NB4 (cell line): Measurements from ENCODE around the gene EFL1.
A peak's percentile ranks its signal among the peaks of the same experiment; 100 is the strongest.

Source experiments
- DNase-seq: peaks from one replicate; pipeline ENCODE4 v3.0.0; 2010; ENCODE audit warnings: low read depth
- H3K4me3 ChIP-seq: one replicate; pipeline ENCODE4 v1.5.1; 2011; ENCODE audit warnings: mild to moderate bottlenecking, low read depth, low read length, moderate library complexity
- MYC ChIP-seq: IDR thresholded peaks from 2 replicates; pipeline ENCODE4 v1.6.1; 2011; ENCODE audit warnings: low read depth, low read length
- POLR2A ChIP-seq: IDR thresholded peaks from 2 replicates; pipeline ENCODE4 v1.6.1; 2011; ENCODE audit warnings: mild to moderate bottlenecking; ENCODE audit not compliant: insufficient read length; ENCODE audit errors: extremely low read depth
- TF ChIP-seq, protein P1 (sequence below): IDR thresholded peaks from one replicate; pipeline ENCODE4 v1.5.1; 2012; ENCODE audit warnings: low read depth, low read length
- TF ChIP-seq, protein P2 (sequence below): IDR thresholded peaks from 2 replicates; pipeline ENCODE4 v1.6.1; 2011; ENCODE audit warnings: low read depth, low read length

The EFL1 gene

DNA sequence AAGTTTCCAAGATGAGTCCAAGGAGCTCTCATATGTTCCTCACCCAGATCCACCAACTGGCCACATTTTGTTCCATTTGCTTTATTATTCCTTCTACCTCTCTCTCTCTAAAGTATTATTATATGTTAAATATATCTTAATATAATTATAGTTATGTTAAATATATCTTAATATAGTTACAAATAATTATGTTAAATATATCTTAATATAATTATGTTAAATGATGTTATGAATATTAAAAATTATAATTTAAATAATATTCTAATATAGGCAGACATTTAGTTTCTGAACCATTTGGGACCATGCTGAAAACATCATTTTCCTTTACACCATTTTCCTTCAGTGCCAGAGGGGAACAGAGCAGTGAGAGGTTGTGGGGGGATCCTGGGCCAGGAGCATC is 166.7 kb downstream of the EFL1 start:
- DNase-seq: no peak
- H3K4me3 ChIP-seq: no peak overlapping the region
- TF ChIP-seq, protein P1, sequence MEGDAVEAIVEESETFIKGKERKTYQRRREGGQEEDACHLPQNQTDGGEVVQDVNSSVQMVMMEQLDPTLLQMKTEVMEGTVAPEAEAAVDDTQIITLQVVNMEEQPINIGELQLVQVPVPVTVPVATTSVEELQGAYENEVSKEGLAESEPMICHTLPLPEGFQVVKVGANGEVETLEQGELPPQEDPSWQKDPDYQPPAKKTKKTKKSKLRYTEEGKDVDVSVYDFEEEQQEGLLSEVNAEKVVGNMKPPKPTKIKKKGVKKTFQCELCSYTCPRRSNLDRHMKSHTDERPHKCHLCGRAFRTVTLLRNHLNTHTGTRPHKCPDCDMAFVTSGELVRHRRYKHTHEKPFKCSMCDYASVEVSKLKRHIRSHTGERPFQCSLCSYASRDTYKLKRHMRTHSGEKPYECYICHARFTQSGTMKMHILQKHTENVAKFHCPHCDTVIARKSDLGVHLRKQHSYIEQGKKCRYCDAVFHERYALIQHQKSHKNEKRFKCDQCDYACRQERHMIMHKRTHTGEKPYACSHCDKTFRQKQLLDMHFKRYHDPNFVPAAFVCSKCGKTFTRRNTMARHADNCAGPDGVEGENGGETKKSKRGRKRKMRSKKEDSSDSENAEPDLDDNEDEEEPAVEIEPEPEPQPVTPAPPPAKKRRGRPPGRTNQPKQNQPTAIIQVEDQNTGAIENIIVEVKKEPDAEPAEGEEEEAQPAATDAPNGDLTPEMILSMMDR: no peak
- TF ChIP-seq MYC: no peak
- no peak for TF ChIP-seq POLR2A
- TF ChIP-seq, protein P2, sequence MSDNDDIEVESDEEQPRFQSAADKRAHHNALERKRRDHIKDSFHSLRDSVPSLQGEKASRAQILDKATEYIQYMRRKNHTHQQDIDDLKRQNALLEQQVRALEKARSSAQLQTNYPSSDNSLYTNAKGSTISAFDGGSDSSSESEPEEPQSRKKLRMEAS: no peak

DNA sequence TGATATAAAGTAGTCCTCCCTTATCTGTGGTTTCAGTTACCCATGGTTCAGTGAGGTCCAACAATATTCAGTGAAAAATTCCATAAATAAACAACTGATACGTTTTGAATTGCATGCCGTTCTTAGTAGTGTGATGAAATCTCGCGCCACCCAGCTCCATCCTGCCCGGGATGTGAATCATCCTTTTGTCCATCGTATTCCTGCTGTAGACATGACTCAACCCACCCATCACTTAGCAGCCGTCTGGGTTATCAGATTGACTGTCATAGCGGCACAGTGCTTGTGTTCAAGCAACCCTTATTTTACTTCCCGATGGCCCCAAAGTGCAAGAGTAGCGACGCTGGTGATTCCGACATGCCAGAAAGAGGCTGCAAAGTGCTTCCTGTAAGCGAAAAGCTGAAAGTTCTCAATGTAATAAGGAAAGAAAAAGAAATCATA is 168.7 kb downstream of the EFL1 start:
- TF ChIP-seq POLR2A: no peak
- TF ChIP-seq, protein P1: no peak
- peak; percentile 28 for DNase-seq
- no peak overlapping the region for H3K4me3 ChIP-seq

DNA sequence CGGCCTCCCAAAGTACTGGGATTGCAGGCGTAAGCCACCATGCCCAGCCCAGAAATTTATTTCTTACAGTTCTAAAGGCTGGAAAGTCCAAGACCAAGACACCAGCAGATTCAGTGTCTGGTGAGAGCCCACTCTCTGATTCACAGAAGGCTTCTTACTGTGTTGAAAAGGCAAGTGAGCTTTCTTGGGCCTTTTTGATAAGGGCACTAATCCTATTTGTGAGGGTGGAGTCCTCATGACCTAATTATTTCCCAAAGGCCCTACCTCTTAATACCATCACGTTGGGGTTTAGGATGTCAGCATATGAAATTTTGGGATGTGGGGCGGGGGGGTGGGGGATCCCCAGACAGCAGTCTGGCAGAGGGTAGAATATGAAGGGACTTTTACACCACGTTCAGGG is 169.2 kb downstream of the EFL1 start:
- TF ChIP-seq, protein P1: no peak
- TF ChIP-seq MYC: no peak
- no peak for TF ChIP-seq POLR2A
- TF ChIP-seq, protein P2: no peak
- H3K4me3 ChIP-seq: no peak overlapping the region
- DNase-seq: no peak

DNA sequence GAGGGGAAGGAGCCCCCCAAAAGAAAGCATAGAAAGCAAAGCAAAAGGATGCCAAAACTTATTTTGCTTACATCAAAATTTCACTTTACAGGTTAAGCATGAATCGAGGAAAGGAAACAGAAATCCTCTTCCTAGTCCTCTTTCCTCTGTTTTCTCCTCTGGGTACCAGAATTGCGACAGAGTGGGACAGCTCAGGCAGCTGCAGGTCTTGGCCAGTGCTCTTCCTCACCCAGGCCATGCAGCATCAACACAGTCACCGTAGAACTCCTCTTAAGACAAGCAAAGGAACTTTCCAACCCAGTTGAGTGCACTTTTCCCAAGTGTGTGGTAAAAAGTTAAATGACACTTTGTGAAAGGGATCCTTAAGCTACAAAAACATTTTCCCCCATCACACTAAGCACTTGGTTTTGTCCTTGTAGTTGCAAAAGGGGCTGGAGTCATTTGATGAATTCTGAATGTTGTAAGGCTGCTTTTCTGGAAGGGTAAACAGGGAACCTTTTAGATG is 170.8 kb downstream of the EFL1 start:
- TF ChIP-seq, protein P2: no peak
- TF ChIP-seq MYC: no peak
- no peak for TF ChIP-seq POLR2A
- TF ChIP-seq, protein P1: no peak
- H3K4me3 ChIP-seq: no peak overlapping the region
- no peak for DNase-seq

DNA sequence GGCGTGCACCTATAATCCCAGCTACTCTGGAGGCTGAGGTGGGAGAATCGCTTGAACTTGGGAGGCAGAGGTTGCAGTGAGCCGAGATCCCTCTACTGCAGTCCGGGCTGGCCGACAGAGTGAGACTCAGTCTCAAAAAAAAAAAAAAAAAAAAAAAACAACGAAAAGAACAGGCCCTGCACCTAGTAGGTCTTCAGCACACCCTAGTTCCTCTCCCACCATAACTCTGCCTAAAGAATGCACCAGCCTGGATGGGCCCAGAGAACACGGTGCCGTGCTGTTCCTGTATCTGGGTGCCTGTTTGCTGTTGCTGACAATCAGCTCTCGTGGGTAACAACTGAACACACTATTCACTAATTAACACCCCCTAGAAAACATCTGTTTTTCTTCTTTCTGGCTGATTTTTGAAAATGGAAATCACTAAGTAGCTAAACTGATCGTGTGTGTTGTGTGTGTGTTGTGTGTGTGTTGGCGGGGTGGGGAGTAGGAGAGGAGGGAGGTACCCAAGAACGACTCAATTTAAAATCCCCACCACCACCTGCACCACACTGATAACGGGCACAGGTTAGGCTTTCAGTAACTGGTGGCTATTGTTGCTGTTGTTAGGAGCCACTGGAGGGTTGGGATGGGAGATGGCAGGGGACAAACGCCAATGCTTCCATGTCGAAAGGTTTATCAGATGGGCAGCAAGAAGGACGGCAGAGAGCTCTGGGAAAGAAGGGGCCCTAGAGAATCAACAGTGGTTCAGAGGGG is 176.1 kb downstream of the EFL1 start:
- no peak for DNase-seq
- no peak overlapping the region for H3K4me3 ChIP-seq
- TF ChIP-seq, protein P1: no peak
- TF ChIP-seq POLR2A: no peak
- TF ChIP-seq MYC: no peak
- TF ChIP-seq, protein P2: no peak
